ENCODE data around the gene PYY.

DNA sequence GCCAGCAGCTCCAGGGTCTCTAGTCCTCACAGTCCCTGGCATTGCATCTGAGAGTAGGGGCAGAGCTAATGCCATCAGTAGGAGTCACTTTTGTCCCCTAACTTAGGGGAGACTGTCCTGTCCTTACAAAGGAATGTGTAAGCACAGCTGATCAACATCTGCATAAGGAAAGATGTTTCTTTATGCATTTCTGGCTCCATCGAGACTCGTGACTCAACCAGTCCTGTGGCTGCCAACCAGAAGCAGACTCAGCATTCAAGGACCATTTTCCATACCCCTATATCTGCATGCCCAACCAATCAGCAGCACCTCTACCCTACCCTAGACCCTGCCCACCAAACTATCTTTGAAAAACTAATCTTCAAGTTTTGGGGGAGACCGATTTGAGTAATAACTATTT lies 38.2 kb downstream of the PYY start:
- TF ChIP-seq, protein P1, sequence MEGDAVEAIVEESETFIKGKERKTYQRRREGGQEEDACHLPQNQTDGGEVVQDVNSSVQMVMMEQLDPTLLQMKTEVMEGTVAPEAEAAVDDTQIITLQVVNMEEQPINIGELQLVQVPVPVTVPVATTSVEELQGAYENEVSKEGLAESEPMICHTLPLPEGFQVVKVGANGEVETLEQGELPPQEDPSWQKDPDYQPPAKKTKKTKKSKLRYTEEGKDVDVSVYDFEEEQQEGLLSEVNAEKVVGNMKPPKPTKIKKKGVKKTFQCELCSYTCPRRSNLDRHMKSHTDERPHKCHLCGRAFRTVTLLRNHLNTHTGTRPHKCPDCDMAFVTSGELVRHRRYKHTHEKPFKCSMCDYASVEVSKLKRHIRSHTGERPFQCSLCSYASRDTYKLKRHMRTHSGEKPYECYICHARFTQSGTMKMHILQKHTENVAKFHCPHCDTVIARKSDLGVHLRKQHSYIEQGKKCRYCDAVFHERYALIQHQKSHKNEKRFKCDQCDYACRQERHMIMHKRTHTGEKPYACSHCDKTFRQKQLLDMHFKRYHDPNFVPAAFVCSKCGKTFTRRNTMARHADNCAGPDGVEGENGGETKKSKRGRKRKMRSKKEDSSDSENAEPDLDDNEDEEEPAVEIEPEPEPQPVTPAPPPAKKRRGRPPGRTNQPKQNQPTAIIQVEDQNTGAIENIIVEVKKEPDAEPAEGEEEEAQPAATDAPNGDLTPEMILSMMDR (IDR thresholded peaks at IDR 0.05): no peak
- TF ChIP-seq POLR2A (IDR thresholded peaks at IDR 0.05): no peak

All from heart left ventricle (tissue), 13 donors.